Measurements from ENCODE around the gene TMED4.
"Not testable (repeated sequence)": the region's sequence is repeated elsewhere in the genome, so short reads cannot be mapped to it uniquely, and the experiment has no call there.

TMED4 gene

GRCh38 chr7:44617225-44617890 is 35.3 kb upstream of the TMED4 start:
- no peaks in the 10 kb centered on the region for H3K27me3 Mint-ChIP-seq
- peaks cover 32% of the 10 kb centered on the region for H3K36me3 Mint-ChIP-seq
- CTCF ChIA-PET: interaction anchor here (0.7 to 1.4 kb wide), 4 partner anchors 10 to 230 kb away, joined by 3 to 4 read pairs (median 4); partner anchors contain the start of gene H2AZ2
- no peak for DNase-seq
- H3K4me3 Mint-ChIP-seq: no peak overlapping the region
- H3K27ac Mint-ChIP-seq: peak overlapping the region; percentile 77
- H3K4me1 Mint-ChIP-seq: peaks cover 72% of the 10 kb centered on the region
- no peaks in the 10 kb centered on the region for H3K9me3 Mint-ChIP-seq

DNA sequence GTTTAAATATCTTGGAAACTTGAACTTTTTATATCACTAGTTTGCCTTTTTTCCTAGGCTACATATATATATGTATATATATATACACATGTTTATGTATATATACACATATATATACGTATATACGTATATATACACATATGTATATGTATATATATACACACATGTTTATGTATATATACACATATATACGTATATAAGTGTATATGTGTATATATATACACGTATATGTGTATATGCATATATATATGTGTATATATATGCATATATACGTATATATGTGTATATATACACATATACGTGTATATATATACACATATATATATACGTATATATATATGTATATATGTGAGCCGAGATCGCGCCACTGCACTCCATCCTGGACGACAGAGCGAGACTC is 34.5 kb upstream of the TMED4 start:
- Mint-ChIP-seq H3K9me3 (no peaks in the 10 kb centered on the region), H3K4me3 (no peak overlapping the region), H3K27ac (no peak overlapping the region), H3K4me1 (peaks cover 70% of the 10 kb centered on the region), H3K36me3 (peaks cover 33% of the 10 kb centered on the region), H3K27me3 (no peaks in the 10 kb centered on the region)
- CTCF ChIA-PET: interaction anchor here (1.0 to 1.4 kb wide), 2 partner anchors 9 to 23 kb away, joined by 4 read pairs; no protein-coding TSS in a partner anchor
- DNase-seq: no peak

GRCh38 chr7:44615793-44616192 is 33.8 kb upstream of the TMED4 start:
- H3K27ac Mint-ChIP-seq: no peak overlapping the region
- DNase-seq: no peak
- peaks cover 29% of the 10 kb centered on the region for H3K36me3 Mint-ChIP-seq
- H3K9me3 Mint-ChIP-seq: no peaks in the 10 kb centered on the region
- H3K4me3 Mint-ChIP-seq: no peak overlapping the region
- CTCF ChIA-PET: no interaction called here
- H3K27me3 Mint-ChIP-seq: no peaks in the 10 kb centered on the region
- H3K4me1 Mint-ChIP-seq: peaks cover 63% of the 10 kb centered on the region

DNA sequence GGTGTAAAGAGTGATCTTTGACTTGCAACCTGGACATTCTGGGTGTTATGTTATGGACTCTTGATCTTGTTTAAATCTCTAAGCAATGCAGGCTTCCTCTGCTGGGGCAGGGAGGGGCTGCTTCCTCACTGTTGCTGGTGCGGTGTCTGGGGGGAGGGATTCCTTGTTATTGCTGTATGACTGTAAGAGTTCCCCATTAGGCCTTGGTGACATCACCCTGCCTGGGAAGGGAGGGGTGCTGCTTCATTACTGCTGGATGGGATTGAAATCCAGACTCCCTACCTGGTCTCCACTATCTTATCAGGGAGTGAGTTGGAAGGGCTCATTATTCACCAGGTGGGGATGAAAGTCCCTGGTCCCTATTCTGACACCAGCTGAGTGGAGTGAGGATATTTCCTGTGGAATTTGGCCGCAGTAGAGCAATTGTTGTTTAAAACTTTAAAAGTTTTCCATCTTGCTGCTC is 33.1 kb upstream of the TMED4 start:
- Mint-ChIP-seq H3K4me1 (peaks cover 65% of the 10 kb centered on the region), H3K4me3 (no peak overlapping the region), H3K27ac (peak overlapping the region; percentile 83), H3K9me3 (no peaks in the 10 kb centered on the region), H3K36me3 (peaks cover 27% of the 10 kb centered on the region), H3K27me3 (no peaks in the 10 kb centered on the region)
- DNase-seq: peak; percentile 39
- CTCF ChIA-PET: no interaction called here

DNA sequence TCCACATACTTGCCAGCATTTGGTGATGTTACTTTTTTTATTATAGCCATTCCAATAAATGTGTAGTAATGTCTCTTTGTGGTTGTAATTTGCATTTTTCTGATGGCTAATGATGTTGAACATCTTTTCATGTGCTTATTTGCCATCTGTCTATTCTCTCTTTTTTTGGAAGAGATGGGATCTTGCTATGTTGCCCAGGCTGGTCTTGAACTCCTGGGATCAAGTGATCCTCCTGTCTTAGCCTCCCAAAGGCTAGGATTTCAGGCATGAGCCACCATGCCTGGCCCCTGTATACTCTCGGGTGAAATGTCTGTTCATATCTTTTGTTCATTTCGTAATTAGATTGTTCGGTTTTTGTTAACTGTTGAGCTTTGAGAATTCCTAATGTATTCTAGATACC is 27.8 kb upstream of the TMED4 start:
- Mint-ChIP-seq H3K27me3 (peaks cover 5% of the 10 kb centered on the region), H3K4me3 (no peak overlapping the region)

DNA sequence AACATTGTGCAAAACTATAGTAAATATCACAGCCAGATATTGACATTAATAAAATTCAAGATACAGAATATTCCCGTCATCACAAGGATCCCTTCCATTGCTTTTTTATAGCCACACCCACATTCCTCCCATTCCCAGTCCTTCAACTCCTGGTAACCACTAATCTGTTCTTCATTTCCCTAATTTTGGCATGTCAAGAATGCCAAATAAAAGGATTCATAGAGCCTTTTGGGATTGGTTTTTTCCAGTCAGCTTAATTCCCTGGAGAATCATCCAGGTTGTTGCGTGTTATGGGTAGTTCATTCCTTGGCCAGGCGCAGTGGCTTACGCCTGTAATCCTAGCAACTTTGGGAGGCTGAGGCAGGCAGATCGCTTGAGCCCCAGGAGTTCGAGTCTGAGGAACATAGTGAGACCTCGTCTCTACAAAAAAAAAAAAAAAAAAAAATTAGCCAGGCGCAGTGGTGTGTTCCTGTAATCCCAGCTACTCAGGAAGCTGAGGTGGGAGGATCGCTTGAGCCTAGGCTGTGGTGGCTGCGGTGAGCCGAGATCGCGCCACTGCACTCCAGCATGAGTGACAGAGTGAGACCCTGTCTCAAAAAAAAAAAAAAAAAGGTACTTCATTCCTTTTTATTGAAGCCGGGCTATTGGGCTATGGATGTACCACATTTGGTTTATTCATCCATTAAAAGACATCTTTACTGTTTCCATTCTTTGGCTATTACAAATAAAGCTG is 27.1 kb upstream of the TMED4 start:
- Mint-ChIP-seq H3K4me3 (peak overlapping the region; percentile 42), H3K4me1 (peaks cover 59% of the 10 kb centered on the region), H3K36me3 (peaks cover 11% of the 10 kb centered on the region), H3K27me3 (peaks cover 12% of the 10 kb centered on the region), H3K9me3 (no peaks in the 10 kb centered on the region), H3K27ac (no peak overlapping the region)
- peak; percentile 45 for DNase-seq
- CTCF ChIA-PET: no interaction called here

More for the DNA sequence above, 27.8 kb upstream of the TMED4 start:
- Mint-ChIP-seq H3K4me1 (peaks cover 64% of the 10 kb centered on the region), H3K27ac (no peak overlapping the region), H3K36me3 (peaks cover 15% of the 10 kb centered on the region), H3K9me3 (no peaks in the 10 kb centered on the region)
- DNase-seq: no peak
- CTCF ChIA-PET: no interaction called here

DNA sequence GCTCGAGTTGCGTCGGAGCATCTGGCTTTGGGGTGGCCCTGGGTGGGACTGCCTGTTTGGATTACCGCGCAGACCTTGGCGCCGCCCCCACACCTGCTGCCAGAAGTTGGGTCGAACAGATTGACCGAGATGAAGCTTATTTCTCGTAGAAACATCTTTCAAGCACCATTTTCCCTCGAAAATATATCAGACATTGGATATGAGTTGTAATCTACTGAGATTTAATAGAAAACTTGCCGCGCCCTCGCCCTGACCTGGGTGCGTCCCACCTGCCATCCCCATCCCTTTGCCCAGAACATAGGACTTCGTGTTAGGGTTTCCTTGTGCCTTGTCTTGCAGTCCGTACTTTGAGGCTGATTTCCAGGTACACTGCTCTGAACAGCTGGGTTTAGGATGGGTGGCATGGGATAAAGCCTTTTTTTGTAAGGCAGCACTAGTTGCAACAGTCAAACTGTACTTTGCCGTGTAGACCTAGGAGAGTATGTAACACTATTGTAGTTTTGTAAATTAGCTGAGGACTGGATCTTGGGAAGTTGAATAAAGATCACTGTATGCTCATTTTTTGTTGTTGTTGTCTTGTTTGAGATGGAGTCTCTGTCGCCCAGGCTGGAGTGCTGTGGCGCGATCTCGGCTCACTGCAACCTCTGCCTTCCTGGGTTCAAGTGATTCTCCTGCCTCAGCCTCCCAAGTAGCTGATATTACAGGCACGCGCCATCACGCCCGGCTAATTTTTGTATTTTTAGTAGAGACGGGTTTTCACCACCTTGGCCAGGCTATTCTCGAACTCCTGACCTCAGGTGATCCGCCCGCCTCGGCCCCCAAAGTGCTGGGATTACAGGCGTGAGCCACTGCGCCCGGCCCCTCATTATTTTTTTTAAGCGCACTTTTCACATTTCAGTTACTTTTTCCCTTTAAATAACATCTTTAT is 25.4 kb upstream of the TMED4 start:
- CTCF ChIA-PET: interaction anchor here (0.9 to 3.6 kb wide), 5 partner anchors 9 to 191 kb away, joined by 3 to 16 read pairs (median 4); partner anchors contain the start of gene TMED4
- H3K27me3 Mint-ChIP-seq: peaks cover 29% of the 10 kb centered on the region
- peaks cover 11% of the 10 kb centered on the region for H3K36me3 Mint-ChIP-seq
- no peaks in the 10 kb centered on the region for H3K9me3 Mint-ChIP-seq
- H3K27ac Mint-ChIP-seq: peak overlapping the region; percentile 100
- H3K4me3 Mint-ChIP-seq: peak overlapping the region; percentile 97
- no peak for DNase-seq
- H3K4me1 Mint-ChIP-seq: peaks cover 58% of the 10 kb centered on the region

- peak within 1 kb of the TSS; percentile 100 for H3K27ac Mint-ChIP-seq
- H3K4me3 Mint-ChIP-seq: peak within 1 kb of the TSS; percentile 97
- DNase-seq: peak; percentile 100
- H3K4me1 Mint-ChIP-seq: peaks cover 52% of the 10 kb centered on the region
- peaks cover 9% of the 10 kb centered on the region for H3K36me3 Mint-ChIP-seq
- H3K9me3 Mint-ChIP-seq: no peaks in the 10 kb centered on the region
- peaks cover 36% of the 10 kb centered on the region for H3K27me3 Mint-ChIP-seq
- CTCF ChIA-PET: interaction anchor here (0.8 to 3.6 kb wide), 9 partner anchors 18 to 529 kb away, joined by 3 to 16 read pairs (median 3); partner anchors contain the start of gene TMED4
These were observed 24.5 kb upstream of the TMED4 start, which contains the start of gene OGDH for GRCh38 chr7:44606341-44607140. TSS of gene OGDH (plus strand) at chr7:44606627. CDS start at chr7:44624344, 17,717 bp downstream.

GRCh38 chr7:44604941-44605340 is 22.9 kb upstream of the TMED4 start:
- DNase-seq: no peak

DNA sequence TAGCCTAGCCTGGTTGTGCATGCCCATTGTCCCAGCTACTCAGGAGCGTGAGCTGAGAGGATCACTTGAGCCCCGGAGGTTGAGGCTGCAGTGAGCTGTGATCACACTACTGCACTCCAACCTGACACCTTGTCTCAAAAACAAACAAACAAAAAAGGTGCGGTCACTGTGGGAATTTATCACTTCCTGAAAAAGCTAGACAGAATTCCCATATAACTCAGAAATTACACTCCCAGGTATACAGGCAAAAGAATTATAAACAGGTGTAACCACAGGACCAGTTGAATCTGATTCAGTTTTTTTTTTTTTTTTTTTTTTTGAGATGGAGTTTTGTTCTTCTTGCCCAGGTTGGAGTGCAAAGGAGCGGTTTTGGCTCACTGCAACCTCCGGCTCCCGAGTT is 21.2 kb upstream of the TMED4 start:
- Mint-ChIP-seq H3K9me3 (no peaks in the 10 kb centered on the region), H3K27ac (no peak overlapping the region), H3K4me1 (peaks cover 28% of the 10 kb centered on the region), H3K4me3 (no peak overlapping the region), H3K27me3 (peaks cover 44% of the 10 kb centered on the region), H3K36me3 (peaks cover 9% of the 10 kb centered on the region)
- DNase-seq: no peak
- CTCF ChIA-PET: no interaction called here

More at GRCh38 chr7:44604941-44605340, 22.9 kb upstream of the TMED4 start:
- H3K9me3 Mint-ChIP-seq: no peaks in the 10 kb centered on the region
- H3K27ac Mint-ChIP-seq: no peak overlapping the region
- H3K36me3 Mint-ChIP-seq: peaks cover 9% of the 10 kb centered on the region
- H3K4me1 Mint-ChIP-seq: peaks cover 44% of the 10 kb centered on the region
- CTCF ChIA-PET: interaction anchor here (0.6 to 3.6 kb wide), 3 partner anchors 14 to 34 kb away, joined by 3 to 16 read pairs (median 4); no protein-coding TSS in a partner anchor
- H3K27me3 Mint-ChIP-seq: peaks cover 44% of the 10 kb centered on the region
- H3K4me3 Mint-ChIP-seq: peak overlapping the region; percentile 35

DNA sequence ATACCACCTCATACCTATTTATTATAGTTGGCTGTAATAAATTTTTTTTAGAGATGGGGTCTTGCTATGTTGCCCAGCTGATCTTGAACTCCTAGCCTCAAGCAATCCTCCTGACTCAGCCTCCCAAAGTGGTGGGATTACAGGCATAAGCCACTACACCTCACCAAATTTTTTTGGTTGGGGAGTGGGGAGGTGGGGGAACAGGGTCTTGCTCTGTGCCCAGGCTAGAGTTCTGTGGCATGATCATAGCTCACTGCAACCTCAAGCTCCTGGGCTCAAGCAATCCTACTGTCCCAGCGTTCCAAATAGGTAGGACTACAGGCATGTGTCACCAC is 20.5 kb upstream of the TMED4 start:
- DNase-seq: no peak
- no peaks in the 10 kb centered on the region for H3K9me3 Mint-ChIP-seq
- no peak overlapping the region for H3K4me3 Mint-ChIP-seq
- peaks cover 22% of the 10 kb centered on the region for H3K4me1 Mint-ChIP-seq
- H3K27me3 Mint-ChIP-seq: peaks cover 44% of the 10 kb centered on the region
- H3K27ac Mint-ChIP-seq: no peak overlapping the region
- CTCF ChIA-PET: no interaction called here
- H3K36me3 Mint-ChIP-seq: peaks cover 6% of the 10 kb centered on the region

DNA sequence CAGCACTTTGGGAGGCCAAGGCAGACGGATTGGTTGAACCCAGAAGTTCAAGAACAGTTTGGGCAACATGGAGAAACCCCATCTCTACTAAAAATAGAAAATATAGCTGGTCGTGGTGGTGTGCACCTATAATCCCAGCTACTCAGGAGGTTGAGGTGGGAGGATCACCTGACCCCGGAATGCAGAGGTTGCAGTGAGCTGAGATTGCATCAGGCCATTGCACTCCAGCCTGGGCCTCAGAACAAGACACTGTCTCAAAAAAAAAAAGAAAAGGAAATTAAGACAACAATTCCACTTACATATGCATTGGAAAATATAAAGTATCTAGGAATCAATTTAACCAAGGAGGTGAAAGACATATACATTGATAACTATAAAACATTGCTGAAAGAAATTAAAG is 17.2 kb upstream of the TMED4 start:
- Mint-ChIP-seq H3K27me3 (peaks cover 48% of the 10 kb centered on the region), H3K4me1 (no peaks in the 10 kb centered on the region), H3K27ac (peak overlapping the region; percentile 47), H3K36me3 (no peaks in the 10 kb centered on the region), H3K4me3 (no peak overlapping the region), H3K9me3 (no peaks in the 10 kb centered on the region)
- DNase-seq: no peak
- CTCF ChIA-PET: interaction anchor here (0.9 kb wide), 1 partner anchor 33 kb away, joined by 3 read pairs; no protein-coding TSS in a partner anchor

DNA sequence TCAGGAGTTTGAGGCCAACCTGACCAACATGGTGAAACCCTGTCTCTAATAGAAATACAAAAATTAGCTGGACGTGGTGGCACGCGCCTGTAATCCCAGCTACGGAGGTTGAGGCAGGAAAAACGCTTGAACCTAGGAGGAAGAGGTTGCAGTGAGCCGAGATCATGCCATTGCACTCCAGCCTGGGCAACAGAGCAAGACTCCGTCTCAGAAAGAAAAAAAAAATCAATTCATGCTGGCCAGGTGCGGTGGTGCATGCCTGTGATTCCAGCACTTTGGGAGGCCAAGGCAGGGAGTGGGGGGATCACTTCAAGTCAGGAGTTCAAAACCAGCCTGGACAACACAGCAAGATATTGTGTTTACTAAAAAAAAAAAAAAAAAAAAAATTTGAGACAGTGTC is 15.2 kb upstream of the TMED4 start:
- H3K27ac Mint-ChIP-seq, H3K4me3 Mint-ChIP-seq, H3K36me3 Mint-ChIP-seq, H3K4me1 Mint-ChIP-seq, DNase-seq, CTCF ChIA-PET, H3K9me3 Mint-ChIP-seq: not testable (repeated sequence)
- H3K27me3 Mint-ChIP-seq: peaks cover 39% of the 10 kb centered on the region
